ENCODE measurements around the gene HSPA12A.

DNA sequence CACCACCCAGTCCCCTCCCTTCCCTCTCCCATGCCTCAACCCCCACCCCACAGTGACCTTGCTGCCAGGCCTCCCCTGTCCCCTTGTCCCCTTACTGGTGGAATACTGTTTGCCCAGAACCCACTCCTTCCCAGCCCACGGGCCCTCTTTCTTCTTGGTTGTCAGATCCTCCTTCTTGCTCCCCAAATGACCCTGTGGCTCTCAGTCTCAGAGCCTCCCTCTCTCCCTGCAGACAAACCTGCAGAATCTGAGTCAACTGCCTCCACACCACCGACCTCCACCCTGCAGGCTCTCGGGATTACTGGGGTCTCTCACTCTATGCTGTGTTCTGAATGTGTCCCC is 47.5 kb downstream of the HSPA12A start:
- TF ChIP-seq POLR2AphosphoS5 (IDR thresholded peaks at IDR 0.05): no peak
- TF ChIP-seq CTCF (IDR thresholded peaks at IDR 0.05): no peak
- no peak for TF ChIP-seq POLR2A (IDR thresholded peaks at IDR 0.05; ENCODE audit: low read depth)
- no peak for TF ChIP-seq EP300 (IDR thresholded peaks at IDR 0.05)

Measured in esophagus muscularis mucosa (tissue), 4 donors.